IMR-90 (cell line): ENCODE data around the gene EPS15. TPM values are rescaled to one million over a fixed set of nuclear protein-coding genes. Genes with fewer than 3 reads are reported as not detected.
"Not testable (repeated sequence)": the region's sequence is repeated elsewhere in the genome, so short reads cannot be mapped to it uniquely, and the experiment has no call there.

Source experiments
- ATAC-seq: fragments of 200-7000 bp; cut with Tn5 transposase; 2 replicates; pipeline ENCODE4 v1.9.1; 2020; ENCODE audit warnings: low read depth, mild to moderate bottlenecking, moderate library complexity
- BruUV-seq: library from RNA; stranded (reverse); fragments of 400-500 nt; replicated peaks from 2 replicates; lab custom pipeline; 2021; lab: Mats Ljungman, UMichigan
- CTCF ChIA-PET: fragments of 300-600 bp; formaldehyde crosslinking; extraction: SDS; loops from one replicate; lab custom pipeline; 2021; ENCODE audit warnings: antibody characterized with exemption; lab: Yijun Ruan, JAX
- POLR2A ChIA-PET: fragments of 300-600 bp; sonication (Branson Sonifier 250); formaldehyde crosslinking; loops from one replicate; lab custom pipeline; 2022; ENCODE audit warnings: antibody characterized with exemption; ENCODE audit not compliant: unreplicated experiment; lab: Charles Lee
- DNase-seq: peaks from one replicate; pipeline ENCODE4 v3.0.0; 2013
- H2AFZ ChIP-seq: replicated peaks from 2 replicates; pipeline ENCODE3; 2013; ENCODE audit warnings: low read length, mild to moderate bottlenecking; ENCODE audit not compliant: poor library complexity
- H2AK5ac ChIP-seq: 2 replicates; pipeline ENCODE4 v1.6.1; 2013; ENCODE audit warnings: low read depth, low read length, inconsistent platforms
- H2AK9ac ChIP-seq: replicated peaks from 2 replicates; pipeline ENCODE3; 2013; ENCODE audit warnings: mild to moderate bottlenecking, low read depth, low read length, moderate library complexity; ENCODE audit not compliant: poor library complexity
- H2BK120ac ChIP-seq: 2 replicates; pipeline ENCODE4 v1.6.1; 2013; ENCODE audit warnings: low read depth, low read length, inconsistent platforms
- H2BK15ac ChIP-seq: 3 replicates; pipeline ENCODE4 v1.6.1; 2013; ENCODE audit warnings: low read depth, low read length, inconsistent platforms
- H2BK20ac ChIP-seq: 2 replicates; pipeline ENCODE4 v1.6.1; 2013; ENCODE audit warnings: low read depth, mild to moderate bottlenecking, inconsistent platforms, low read length, moderate library complexity
- H2BK5ac ChIP-seq: 2 replicates; pipeline ENCODE4 v1.6.1; 2013; ENCODE audit warnings: mild to moderate bottlenecking, low read depth, low read length, inconsistent platforms; ENCODE audit not compliant: poor library complexity, severe bottlenecking
- H3K14ac ChIP-seq: replicated peaks from 2 replicates; pipeline ENCODE4 v1.6.1; 2013; ENCODE audit warnings: low read depth, low read length, inconsistent platforms
- H3K18ac ChIP-seq: 2 replicates; pipeline ENCODE4 v1.6.1; 2013; ENCODE audit warnings: low read depth, low read length, control low read depth
- H3K23ac ChIP-seq: 2 replicates; pipeline ENCODE4 v1.6.1; 2013; ENCODE audit warnings: low read depth, low read length, inconsistent platforms
- H3K27ac ChIP-seq: 2 replicates; pipeline ENCODE4 v1.5.1; 2013; ENCODE audit warnings: mild to moderate bottlenecking, control low read depth, low read length; ENCODE audit not compliant: insufficient read depth
- H3K27me3 ChIP-seq: 2 replicates; pipeline ENCODE4 v1.6.1; 2013; ENCODE audit warnings: low read length; ENCODE audit not compliant: control insufficient read depth, insufficient read depth
- H3K36me3 ChIP-seq: 2 replicates; pipeline ENCODE4 v1.6.1; 2013; ENCODE audit warnings: low read length, mixed read lengths; ENCODE audit not compliant: control insufficient read depth, insufficient read depth
- H3K4ac ChIP-seq: 2 replicates; pipeline ENCODE4 v1.6.1; 2013; ENCODE audit warnings: low read depth, low read length, inconsistent platforms
- H3K4me1 ChIP-seq: 2 replicates; pipeline ENCODE4 v1.6.1; 2013; ENCODE audit warnings: low read length, mixed read lengths; ENCODE audit not compliant: control insufficient read depth, insufficient read depth
- H3K4me2 ChIP-seq: 2 replicates; pipeline ENCODE4 v1.6.1; 2013; ENCODE audit warnings: low read depth, mild to moderate bottlenecking, control low read depth, low read length, moderate library complexity
- H3K4me3 ChIP-seq: 2 replicates; pipeline ENCODE4 v1.5.1; 2013; ENCODE audit warnings: low read depth, mild to moderate bottlenecking, control low read depth, low read length, moderate library complexity; ENCODE audit not compliant: insufficient read depth
- H3K56ac ChIP-seq: 2 replicates; pipeline ENCODE4 v1.6.1; 2013; ENCODE audit warnings: low read length, inconsistent platforms; ENCODE audit not compliant: insufficient read depth; ENCODE audit errors: extremely low read depth
- H3K79me1 ChIP-seq, 2 experiments: 2 replicates each; pipeline ENCODE4 v1.6.1; 2013; ENCODE audit warnings: low read length in 2 of 2, inconsistent platforms in 1 of 2, low read depth in 1 of 2
- H3K9ac ChIP-seq: 2 replicates; pipeline ENCODE4 v1.6.1; 2013; ENCODE audit warnings: low read depth, low read length, control low read depth
- H3K9me1 ChIP-seq: 2 replicates; pipeline ENCODE4 v1.6.1; 2013; ENCODE audit warnings: low read length, inconsistent platforms; ENCODE audit not compliant: insufficient read depth
- H3K9me3 ChIP-seq: 2 replicates; pipeline ENCODE4 v1.6.1; 2013; ENCODE audit warnings: low read length; ENCODE audit not compliant: control insufficient read depth, insufficient read depth
- H4K20me1 ChIP-seq: 2 replicates; pipeline ENCODE4 v1.6.1; 2013; ENCODE audit warnings: low read length, inconsistent platforms; ENCODE audit not compliant: insufficient read depth
- H4K5ac ChIP-seq: 2 replicates; pipeline ENCODE4 v1.6.1; 2013; ENCODE audit warnings: mild to moderate bottlenecking, low read depth, low read length, control low read depth
- H4K8ac ChIP-seq, 2 experiments: 2 replicates each; pipeline ENCODE4 v1.6.1; 2013; ENCODE audit warnings: low read depth in 2 of 2, low read length in 2 of 2, control low read depth in 1 of 2, inconsistent platforms in 1 of 2
- H4K91ac ChIP-seq: 2 replicates; pipeline ENCODE4 v1.6.1; 2013; ENCODE audit warnings: low read depth, low read length, inconsistent platforms; ENCODE audit not compliant: insufficient read depth
- WGBS, 2 experiments: methylation state at CpG; one replicate each; pipeline versions ENCODE4 v1.1.5 to v1.1.7; 2013; ENCODE audit warnings: missing lambda C conversion rate in 2 of 2; ENCODE audit not compliant: insufficient read length in 1 of 2; ENCODE audit errors: extremely low coverage in 2 of 2; 5-methylcytosine and 5-hydroxymethylcytosine counted together
- dilution Hi-C: fragments of 300-500 bp; cut with HindIII; formaldehyde crosslinking; loops from one replicate; pipeline ENCODE4 v1.14.3; 2018; ENCODE audit warnings: low sequenced_read_pairs; ENCODE audit not compliant: unreplicated experiment
- in situ Hi-C: fragments of 300-500 bp; cut with MboI; formaldehyde crosslinking; loops from 3 replicates; pipeline ENCODE4 v1.14.3; 2019; ENCODE audit warnings: low sequenced_read_pairs, inconsistent platforms, mixed read lengths
- intact Hi-C: fragments of 100-400 bp; cut with micrococcal nuclease; formaldehyde crosslinking; loops from 2 replicates; pipeline ENCODE4 v1.10.0; 2022
- polyA plus RNA-seq, 3 experiments: library from polyadenylated mRNA; depleted of rRNA; stranded (reverse); fragments of >200 nt; gene quantifications; 2 replicates each; pipeline ENCODE4 v1.2.3, GENCODE V29; 2012; ENCODE audit warnings: low replicate concordance in 1 of 3
- total RNA-seq: library from RNA; depleted of rRNA; stranded (reverse); fragments of >200 nt; gene quantifications from 2 replicates; pipeline ENCODE4 v1.2.3, GENCODE V29; 2012

The EPS15 gene
- total and polyA plus RNA-seq, 2 of the 4 experiments (the other 2 are of a cell fraction): 17.6 to 38.0 TPM

DNA sequence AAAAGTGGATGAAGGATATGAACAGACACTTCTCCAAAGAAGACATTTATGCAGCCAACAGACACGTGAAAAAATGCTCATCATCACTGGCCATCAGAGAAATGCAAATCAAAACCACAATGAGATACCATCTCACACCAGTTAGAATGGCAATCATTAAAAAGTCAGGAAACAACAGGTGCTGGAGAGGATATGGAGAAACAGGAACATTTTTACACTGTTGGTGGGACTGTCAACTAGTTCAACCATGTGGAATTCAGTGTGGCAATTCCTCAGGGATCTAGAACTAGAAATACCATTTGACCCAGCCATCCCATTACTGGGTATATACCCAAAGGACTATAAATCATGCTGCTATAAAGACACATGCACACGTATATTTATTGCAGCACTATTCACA is 128.4 kb downstream of the EPS15 start:
- intact Hi-C loops, H4K91ac ChIP-seq, H2AK5ac ChIP-seq, H3K4ac ChIP-seq, H3K9me3 ChIP-seq, H3K18ac ChIP-seq, POLR2A ChIA-PET, H4K8ac ChIP-seq, BruUV-seq, H3K79me1 ChIP-seq, CTCF ChIA-PET, H3K9me1 ChIP-seq, H2BK20ac ChIP-seq, H2AFZ ChIP-seq, DNase-seq, H3K36me3 ChIP-seq, H3K56ac ChIP-seq, H3K4me2 ChIP-seq, dilution Hi-C loops, ATAC-seq, in situ Hi-C loops, H3K9ac ChIP-seq, H2BK15ac ChIP-seq, H3K4me3 ChIP-seq, H2BK5ac ChIP-seq, H3K27me3 ChIP-seq, H2BK120ac ChIP-seq, H2AK9ac ChIP-seq, H3K27ac ChIP-seq, H4K5ac ChIP-seq, H3K14ac ChIP-seq, H4K20me1 ChIP-seq, H3K4me1 ChIP-seq, H3K23ac ChIP-seq: not testable (repeated sequence)
- no CpG with 5 or more reads among the region's 2 CpGs for WGBS, 2 experiments

- H4K20me1 ChIP-seq, ATAC-seq, DNase-seq, H3K56ac ChIP-seq, POLR2A ChIA-PET, H3K14ac ChIP-seq, CTCF ChIA-PET, H3K79me1 ChIP-seq, H2BK5ac ChIP-seq, H3K4me1 ChIP-seq, H2BK15ac ChIP-seq, H3K27me3 ChIP-seq, H2AK9ac ChIP-seq, H2AK5ac ChIP-seq, H3K9me1 ChIP-seq, H3K23ac ChIP-seq, H3K4me2 ChIP-seq, H3K9ac ChIP-seq, H3K36me3 ChIP-seq, H2AFZ ChIP-seq, in situ Hi-C loops, H3K9me3 ChIP-seq, H3K27ac ChIP-seq, H3K4me3 ChIP-seq, intact Hi-C loops, H4K8ac ChIP-seq, BruUV-seq, H4K5ac ChIP-seq, H3K4ac ChIP-seq, H2BK120ac ChIP-seq, H4K91ac ChIP-seq, dilution Hi-C loops, H3K18ac ChIP-seq, H2BK20ac ChIP-seq: not testable (repeated sequence)
- whole genome bisulfite sequencing, 2 experiments: no CpG with 5 or more reads among the region's 3 CpGs
Measured at GRCh38 chr1:51387288-51387687, 131.8 kb downstream of the EPS15 start.
